Activated naive CD8-positive, alpha-beta T cell treated with anti-CD3 and anti-CD28 coated beads for 36 hours (primary cell): ENCODE results near the gene EIF4ENIF1. TPM values are rescaled to one million over a fixed set of nuclear protein-coding genes. Genes with fewer than 3 reads are reported as not detected.
"Not testable (repeated sequence)": the region's sequence is repeated elsewhere in the genome, so short reads cannot be mapped to it uniquely, and the experiment has no call there.

Experiments used
- DNase-seq: peaks from one replicate; pipeline ENCODE4 v3.0.0; 2021
- H3K27ac Mint-ChIP-seq: one replicate; pipeline ENCODE4 v1.8.0; 2022; ENCODE audit warnings: mild to moderate bottlenecking, moderate library complexity, mixed read lengths
- H3K27me3 Mint-ChIP-seq: one replicate; pipeline ENCODE4 v1.8.0; 2022; ENCODE audit warnings: mild to moderate bottlenecking, mixed read lengths
- H3K36me3 Mint-ChIP-seq: one replicate; pipeline ENCODE4 v1.8.0; 2021; ENCODE audit warnings: mild to moderate bottlenecking, mixed read lengths
- H3K4me1 Mint-ChIP-seq: one replicate; pipeline ENCODE4 v1.8.0; 2021; ENCODE audit warnings: mixed read lengths
- H3K4me3 Mint-ChIP-seq: one replicate; pipeline ENCODE4 v1.8.0; 2022; ENCODE audit warnings: mild to moderate bottlenecking, moderate library complexity, mixed read lengths
- H3K9me3 Mint-ChIP-seq: one replicate; pipeline ENCODE4 v1.8.0; 2022; ENCODE audit warnings: mixed read lengths
- total RNA-seq, 2 experiments: library from RNA; stranded (reverse); gene quantifications; one replicate each; pipeline ENCODE4 v1.2.3, GENCODE V29; 2021

EIF4ENIF1 gene
- total RNA-seq, 2 experiments from 2014 or later = 31.3 to 38.8 TPM

DNA sequence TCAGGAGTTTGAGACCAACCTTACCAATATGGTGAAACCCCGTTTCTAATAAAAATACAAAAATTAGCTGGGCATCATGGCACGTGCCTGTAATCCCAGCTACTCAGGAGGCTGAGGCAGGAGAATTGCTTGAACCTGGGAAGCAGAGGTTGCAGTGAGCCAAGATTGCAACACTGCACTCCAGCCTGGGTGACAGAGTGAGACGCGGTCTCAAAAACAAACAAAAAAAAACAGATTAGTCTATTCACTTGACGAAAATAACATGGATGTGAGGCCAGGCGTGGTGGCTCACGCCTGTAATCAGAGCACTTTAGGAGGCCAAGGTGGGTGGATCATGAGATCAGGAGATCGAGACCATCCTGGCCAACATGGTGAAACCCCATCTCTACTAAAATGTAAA lies 7.2 kb downstream of the EIF4ENIF1 start:
- not testable (repeated sequence) for H3K9me3 Mint-ChIP-seq, H3K27me3 Mint-ChIP-seq, H3K27ac Mint-ChIP-seq, DNase-seq, H3K4me3 Mint-ChIP-seq
- H3K4me1 Mint-ChIP-seq = peaks cover 40% of the 10 kb centered on the region
- peaks cover 66% of the 10 kb centered on the region for H3K36me3 Mint-ChIP-seq

- H3K4me3 Mint-ChIP-seq = no peak overlapping the region
- H3K4me1 Mint-ChIP-seq = peaks cover 38% of the 10 kb centered on the region
- no peak for DNase-seq
- peaks cover 64% of the 10 kb centered on the region for H3K36me3 Mint-ChIP-seq
- no peaks in the 10 kb centered on the region for H3K9me3 Mint-ChIP-seq
- H3K27ac Mint-ChIP-seq = no peak overlapping the region
- no peaks in the 10 kb centered on the region for H3K27me3 Mint-ChIP-seq
Measured at GRCh38 chr22:31481129-31481528, 8.5 kb downstream of the EIF4ENIF1 start.

GRCh38 chr22:31477329-31477728 lies 12.3 kb downstream of the EIF4ENIF1 start:
- Mint-ChIP-seq H3K27ac (no peak overlapping the region), H3K27me3 (no peaks in the 10 kb centered on the region), H3K9me3 (no peaks in the 10 kb centered on the region), H3K36me3 (peaks cover 43% of the 10 kb centered on the region), H3K4me3 (no peak overlapping the region), H3K4me1 (peaks cover 20% of the 10 kb centered on the region)
- no peak for DNase-seq

DNA sequence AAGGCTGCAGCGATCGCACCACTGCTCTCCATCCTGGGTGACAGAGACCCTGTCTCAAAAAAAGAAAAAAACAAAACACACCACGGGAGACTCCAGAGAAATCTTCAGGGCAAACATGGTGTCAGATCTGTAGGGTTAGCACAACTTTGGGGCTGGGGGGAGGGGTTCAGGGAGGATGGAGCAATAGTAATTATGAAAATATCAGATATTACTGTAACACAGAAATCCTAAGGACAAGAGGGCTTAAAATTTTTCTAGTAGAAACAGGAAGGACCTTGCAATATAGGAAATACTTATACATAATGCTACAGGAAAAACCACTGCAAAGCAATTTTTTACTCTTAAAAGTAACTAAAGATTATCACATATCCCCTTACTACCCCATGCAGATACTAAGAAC lies 13.8 kb downstream of the EIF4ENIF1 start:
- no peak overlapping the region for H3K27ac Mint-ChIP-seq
- no peak overlapping the region for H3K4me3 Mint-ChIP-seq
- H3K4me1 Mint-ChIP-seq = peaks cover 17% of the 10 kb centered on the region
- H3K36me3 Mint-ChIP-seq = peaks cover 32% of the 10 kb centered on the region
- no peaks in the 10 kb centered on the region for H3K27me3 Mint-ChIP-seq
- no peak for DNase-seq
- H3K9me3 Mint-ChIP-seq = no peaks in the 10 kb centered on the region

DNA sequence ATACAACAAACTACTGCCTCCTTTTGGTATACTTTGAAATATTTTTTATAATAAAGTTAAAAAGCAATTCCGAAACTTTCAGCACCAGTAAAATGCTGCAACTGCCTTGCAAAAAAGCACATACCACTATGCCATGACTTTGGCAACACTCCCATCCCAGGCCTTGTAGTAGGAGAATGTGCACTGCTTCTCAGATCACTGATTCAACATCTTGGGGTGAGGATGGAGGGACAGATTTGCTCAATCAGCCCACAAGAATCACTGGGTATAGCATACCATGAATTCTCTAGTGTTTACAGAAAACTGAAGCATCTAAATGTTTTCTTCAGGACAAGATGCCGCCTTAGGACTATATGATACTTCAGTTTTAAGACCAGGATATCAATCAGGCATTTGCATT lies 14.9 kb downstream of the EIF4ENIF1 start:
- Mint-ChIP-seq H3K4me1 (peaks cover 17% of the 10 kb centered on the region), H3K4me3 (no peak overlapping the region), H3K9me3 (no peaks in the 10 kb centered on the region), H3K36me3 (peaks cover 23% of the 10 kb centered on the region), H3K27me3 (no peaks in the 10 kb centered on the region), H3K27ac (no peak overlapping the region)
- DNase-seq = no peak

GRCh38 chr22:31465307-31465706 lies 24.3 kb downstream of the EIF4ENIF1 start:
- no peak for DNase-seq
- no peak overlapping the region for H3K27ac Mint-ChIP-seq
- H3K36me3 Mint-ChIP-seq = peaks cover 34% of the 10 kb centered on the region
- H3K4me1 Mint-ChIP-seq = peaks cover 3% of the 10 kb centered on the region
- no peaks in the 10 kb centered on the region for H3K9me3 Mint-ChIP-seq
- H3K4me3 Mint-ChIP-seq = no peak overlapping the region
- H3K27me3 Mint-ChIP-seq = no peaks in the 10 kb centered on the region

GRCh38 chr22:31461699-31462098 lies 27.9 kb downstream of the EIF4ENIF1 start:
- no peaks in the 10 kb centered on the region for H3K9me3 Mint-ChIP-seq
- no peak overlapping the region for H3K4me3 Mint-ChIP-seq
- peaks cover 32% of the 10 kb centered on the region for H3K36me3 Mint-ChIP-seq
- DNase-seq = no peak
- H3K27me3 Mint-ChIP-seq = no peaks in the 10 kb centered on the region
- no peak overlapping the region for H3K27ac Mint-ChIP-seq
- H3K4me1 Mint-ChIP-seq = no peaks in the 10 kb centered on the region

DNA sequence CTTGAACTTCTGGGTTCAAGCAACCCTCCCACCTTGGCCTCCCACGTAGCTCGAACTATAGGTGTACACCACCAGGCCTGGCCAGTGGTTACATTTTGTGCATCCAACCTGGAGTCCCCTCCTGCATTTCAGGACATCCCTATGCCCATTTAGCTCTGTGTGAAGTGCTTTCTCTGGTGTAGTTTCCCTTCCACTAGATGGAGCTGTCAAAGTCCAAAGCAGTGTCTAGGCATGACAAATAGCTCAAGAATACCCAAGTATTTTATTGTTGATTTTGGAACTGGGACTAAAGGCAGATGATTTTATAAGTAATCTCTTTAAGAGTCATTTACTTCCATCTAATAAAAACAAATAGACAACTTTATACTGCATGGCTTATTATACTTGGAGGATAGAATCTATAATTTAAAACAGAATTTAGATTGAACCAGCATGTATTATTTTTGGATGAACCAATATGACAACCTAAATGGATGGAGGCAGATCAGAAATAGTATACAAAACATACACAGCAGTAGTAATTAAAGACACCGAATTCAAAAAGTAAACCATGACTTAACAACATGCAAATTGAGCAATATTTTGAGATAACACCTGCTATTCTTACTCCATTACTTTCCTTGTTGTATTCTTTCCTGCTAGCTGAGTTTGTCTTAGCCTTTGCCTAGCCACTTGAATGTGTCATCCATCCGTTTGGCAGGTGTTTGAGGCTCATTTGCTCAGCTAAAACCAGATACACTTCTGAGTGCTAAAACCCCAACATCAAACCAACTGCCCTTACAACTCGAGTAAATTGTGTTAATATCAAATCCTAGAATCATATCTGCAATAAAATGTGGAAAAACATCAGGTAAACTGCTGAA lies 37.7 kb downstream of the EIF4ENIF1 start:
- no peaks in the 10 kb centered on the region for H3K27me3 Mint-ChIP-seq
- no peak overlapping the region for H3K4me3 Mint-ChIP-seq
- no peak overlapping the region for H3K27ac Mint-ChIP-seq
- H3K4me1 Mint-ChIP-seq = no peaks in the 10 kb centered on the region
- no peaks in the 10 kb centered on the region for H3K9me3 Mint-ChIP-seq
- no peak for DNase-seq
- H3K36me3 Mint-ChIP-seq = peaks cover 6% of the 10 kb centered on the region

- Mint-ChIP-seq H3K36me3 (peaks cover 8% of the 10 kb centered on the region), H3K4me1 (no peaks in the 10 kb centered on the region), H3K27ac (no peak overlapping the region), H3K27me3 (no peaks in the 10 kb centered on the region), H3K4me3 (no peak overlapping the region), H3K9me3 (no peaks in the 10 kb centered on the region)
- DNase-seq = no peak
Measured at GRCh38 chr22:31449506-31449905, 40.1 kb downstream of the EIF4ENIF1 start.

GRCh38 chr22:31448382-31448781 lies 41.3 kb downstream of the EIF4ENIF1 start:
- Mint-ChIP-seq H3K4me1 (no peaks in the 10 kb centered on the region), H3K9me3 (no peaks in the 10 kb centered on the region), H3K27ac (no peak overlapping the region), H3K27me3 (no peaks in the 10 kb centered on the region), H3K4me3 (no peak overlapping the region), H3K36me3 (peaks cover 13% of the 10 kb centered on the region)
- DNase-seq = no peak

- Mint-ChIP-seq H3K4me1 (no peaks in the 10 kb centered on the region), H3K27me3 (no peaks in the 10 kb centered on the region), H3K27ac (no peak overlapping the region), H3K36me3 (peaks cover 13% of the 10 kb centered on the region), H3K4me3 (no peak overlapping the region), H3K9me3 (no peaks in the 10 kb centered on the region)
- no peak for DNase-seq
Measured at GRCh38 chr22:31447337-31447736, 42.3 kb downstream of the EIF4ENIF1 start.

DNA sequence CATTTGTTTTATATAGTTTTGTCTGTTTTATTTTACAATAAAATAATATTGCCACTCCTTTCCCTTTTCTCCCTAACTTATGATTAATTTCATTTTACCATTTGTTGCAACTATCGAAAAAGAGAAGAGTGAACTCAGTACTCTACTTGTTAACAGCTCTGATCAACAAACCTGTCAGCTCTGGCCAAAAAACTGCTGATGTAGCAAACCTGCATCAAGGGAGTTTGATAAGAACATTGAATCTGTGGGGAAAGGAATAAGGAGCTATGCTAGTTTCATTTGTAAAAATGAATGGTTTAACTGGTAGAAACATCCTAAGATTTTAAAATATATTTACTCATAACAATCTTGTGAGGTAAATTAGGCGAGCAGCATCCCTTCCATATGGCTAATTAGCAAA lies 42.9 kb downstream of the EIF4ENIF1 start:
- H3K27ac Mint-ChIP-seq = no peak overlapping the region
- H3K36me3 Mint-ChIP-seq = peaks cover 15% of the 10 kb centered on the region
- no peak for DNase-seq
- H3K4me3 Mint-ChIP-seq = no peak overlapping the region
- H3K4me1 Mint-ChIP-seq = no peaks in the 10 kb centered on the region
- H3K27me3 Mint-ChIP-seq = no peaks in the 10 kb centered on the region
- no peaks in the 10 kb centered on the region for H3K9me3 Mint-ChIP-seq

- Mint-ChIP-seq H3K27ac (no peak overlapping the region), H3K36me3 (peaks cover 19% of the 10 kb centered on the region), H3K9me3 (no peaks in the 10 kb centered on the region), H3K27me3 (no peaks in the 10 kb centered on the region), H3K4me3 (no peak overlapping the region), H3K4me1 (no peaks in the 10 kb centered on the region)
- DNase-seq = no peak
Measured at GRCh38 chr22:31446208-31446607, 43.4 kb downstream of the EIF4ENIF1 start.

GRCh38 chr22:31445642-31446041 lies 44.0 kb downstream of the EIF4ENIF1 start:
- H3K9me3 Mint-ChIP-seq = no peaks in the 10 kb centered on the region
- no peak overlapping the region for H3K4me3 Mint-ChIP-seq
- DNase-seq = no peak
- no peaks in the 10 kb centered on the region for H3K4me1 Mint-ChIP-seq
- H3K27me3 Mint-ChIP-seq = no peaks in the 10 kb centered on the region
- H3K36me3 Mint-ChIP-seq = peaks cover 19% of the 10 kb centered on the region
- no peak overlapping the region for H3K27ac Mint-ChIP-seq

- Mint-ChIP-seq H3K4me1 (no peaks in the 10 kb centered on the region), H3K36me3 (peaks cover 18% of the 10 kb centered on the region), H3K27ac (no peak overlapping the region), H3K9me3 (no peaks in the 10 kb centered on the region), H3K27me3 (no peaks in the 10 kb centered on the region), H3K4me3 (no peak overlapping the region)
- DNase-seq = no peak
Measured at GRCh38 chr22:31443516-31443915, 46.1 kb downstream of the EIF4ENIF1 start.

DNA sequence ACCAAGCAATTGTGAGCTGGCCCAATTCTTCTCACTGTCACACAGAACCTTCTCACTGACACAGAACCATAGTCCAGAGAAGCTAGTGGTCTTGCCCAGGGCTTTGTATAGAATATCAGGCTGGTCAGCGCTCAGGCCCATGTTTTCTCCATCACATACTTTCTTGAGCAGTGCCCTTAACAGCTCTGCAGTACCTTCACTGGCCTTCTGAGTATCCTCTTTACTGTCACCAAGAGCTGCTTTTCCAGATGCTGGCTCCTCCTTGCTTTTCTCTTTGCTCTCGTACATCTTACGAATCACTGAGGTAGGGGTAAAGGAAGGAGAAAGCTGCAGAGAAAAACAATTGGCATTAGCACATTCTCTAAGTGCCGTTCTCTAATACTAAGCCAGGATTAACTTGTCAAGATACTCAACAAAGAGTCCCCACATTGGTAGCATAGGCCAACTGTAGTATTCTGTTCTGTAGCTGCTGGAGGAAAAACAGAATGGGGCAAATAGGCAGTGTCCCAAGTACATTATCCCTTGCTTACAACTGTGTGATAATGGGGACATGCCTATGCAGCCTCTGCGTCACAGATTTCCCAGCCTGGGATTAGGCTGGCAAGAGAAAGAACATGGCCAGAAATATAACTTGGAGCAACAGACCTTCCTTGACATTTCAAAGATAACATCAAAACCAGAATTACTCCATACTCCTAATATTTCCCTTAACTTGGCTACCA lies 46.7 kb downstream of the EIF4ENIF1 start:
- H3K36me3 Mint-ChIP-seq = peaks cover 18% of the 10 kb centered on the region
- peak overlapping the region; percentile 46 for H3K27ac Mint-ChIP-seq
- H3K4me3 Mint-ChIP-seq = no peak overlapping the region
- H3K4me1 Mint-ChIP-seq = no peaks in the 10 kb centered on the region
- H3K9me3 Mint-ChIP-seq = no peaks in the 10 kb centered on the region
- H3K27me3 Mint-ChIP-seq = no peaks in the 10 kb centered on the region
- no peak for DNase-seq
